HEK293T (cell line): ENCODE measurements around the gene DOCK1.

Experiments
- FOXK2 ChIP-seq: fragments of 450-650 bp; IDR thresholded peaks from 2 replicates; pipeline ENCODE4 v1.6.1; 2016; ENCODE audit warnings: mild to moderate bottlenecking
- SP1 ChIP-seq: fragments of 450-650 bp; IDR thresholded peaks from 2 replicates; pipeline ENCODE4 v1.6.1; 2017
- TF ChIP-seq, protein P1 (sequence below): fragments of 450-650 bp; IDR thresholded peaks from 2 replicates; pipeline ENCODE4 v1.6.1; 2016

DNA sequence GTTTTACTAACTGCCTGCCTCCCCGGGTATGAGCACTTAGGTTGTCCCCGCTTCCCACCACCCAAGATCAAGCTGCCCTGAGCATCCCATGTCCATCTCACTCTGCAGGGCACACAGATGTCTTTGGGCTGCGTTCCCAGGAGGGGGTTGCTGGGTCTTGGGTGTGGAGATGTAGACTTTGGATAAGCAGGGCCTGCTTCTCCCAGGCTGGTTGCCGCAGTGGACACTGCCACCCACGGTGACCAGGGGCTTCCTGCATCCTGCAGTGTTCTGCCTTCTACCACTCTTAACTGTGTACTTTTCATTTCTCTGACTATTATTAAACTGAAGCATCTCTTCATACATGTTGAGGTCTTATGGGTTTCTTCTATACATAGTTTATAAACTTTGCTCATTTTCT, 70.0 kb downstream of the DOCK1 start:
- TF ChIP-seq, protein P1, sequence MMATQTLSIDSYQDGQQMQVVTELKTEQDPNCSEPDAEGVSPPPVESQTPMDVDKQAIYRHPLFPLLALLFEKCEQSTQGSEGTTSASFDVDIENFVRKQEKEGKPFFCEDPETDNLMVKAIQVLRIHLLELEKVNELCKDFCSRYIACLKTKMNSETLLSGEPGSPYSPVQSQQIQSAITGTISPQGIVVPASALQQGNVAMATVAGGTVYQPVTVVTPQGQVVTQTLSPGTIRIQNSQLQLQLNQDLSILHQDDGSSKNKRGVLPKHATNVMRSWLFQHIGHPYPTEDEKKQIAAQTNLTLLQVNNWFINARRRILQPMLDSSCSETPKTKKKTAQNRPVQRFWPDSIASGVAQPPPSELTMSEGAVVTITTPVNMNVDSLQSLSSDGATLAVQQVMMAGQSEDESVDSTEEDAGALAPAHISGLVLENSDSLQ = no peak
- TF ChIP-seq FOXK2 (no peak), SP1 (no peak)
